HG02623 (cell line): ENCODE data around the gene SMCO4.
A peak's percentile ranks its signal among the peaks of the same experiment; 100 is the strongest.

Experiments
- ATAC-seq: cut with Tn5 transposase; IDR thresholded peaks from one replicate; pipeline ENCODE4 v1.9.1; 2021; ENCODE audit warnings: moderate library complexity; ENCODE audit not compliant: unreplicated experiment

The SMCO4 gene

GRCh38 chr11:93529707-93530467 is 13.3 kb downstream of the SMCO4 start:
- ATAC-seq, result peak; percentile 36

- ATAC-seq, result no peak
These were observed 14.2 kb downstream of the SMCO4 start for GRCh38 chr11:93528757-93529645.

GRCh38 chr11:93528252-93528651 is 14.9 kb downstream of the SMCO4 start:
- ATAC-seq, result no peak

GRCh38 chr11:93526641-93527583 is 16.3 kb downstream of the SMCO4 start:
- ATAC-seq, result no peak

GRCh38 chr11:93526346-93526633 is 16.9 kb downstream of the SMCO4 start:
- ATAC-seq, result no peak

DNA sequence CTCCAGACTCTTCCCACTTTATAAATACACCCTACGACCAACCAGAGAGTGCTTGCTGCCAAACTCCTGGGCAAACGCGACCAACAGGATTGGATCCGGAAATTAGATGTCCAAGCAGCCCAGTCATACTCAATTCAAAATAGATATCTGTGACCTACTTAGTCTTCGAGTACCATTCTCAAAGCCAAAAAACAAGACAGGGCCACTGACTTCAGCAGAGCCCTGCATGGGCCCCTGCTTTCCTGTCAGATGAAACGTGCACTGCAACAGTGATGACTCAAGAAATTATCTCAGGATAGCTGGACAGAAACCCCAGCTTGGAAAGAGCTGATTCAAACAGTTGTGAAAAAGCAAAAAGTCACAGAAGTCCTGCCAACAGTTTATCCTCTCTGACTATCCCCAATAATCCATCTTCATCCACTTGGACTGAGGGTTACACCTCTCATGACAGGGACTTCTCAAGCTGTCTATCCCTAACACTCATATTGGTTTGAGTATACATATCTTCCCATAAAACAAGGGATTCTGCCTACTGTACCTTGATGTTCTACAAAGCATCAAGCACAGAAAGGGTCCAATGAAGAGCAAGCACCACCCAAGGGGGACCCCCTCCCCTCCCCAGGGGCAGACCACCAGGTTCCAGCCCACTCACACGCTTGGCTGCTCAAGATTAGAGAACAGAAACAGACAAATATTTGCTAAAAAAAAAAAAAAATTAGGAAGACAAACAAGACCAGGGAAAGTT is 17.4 kb downstream of the SMCO4 start:
- no peak for ATAC-seq

GRCh38 chr11:93524858-93525257 is 18.3 kb downstream of the SMCO4 start:
- no peak for ATAC-seq

DNA sequence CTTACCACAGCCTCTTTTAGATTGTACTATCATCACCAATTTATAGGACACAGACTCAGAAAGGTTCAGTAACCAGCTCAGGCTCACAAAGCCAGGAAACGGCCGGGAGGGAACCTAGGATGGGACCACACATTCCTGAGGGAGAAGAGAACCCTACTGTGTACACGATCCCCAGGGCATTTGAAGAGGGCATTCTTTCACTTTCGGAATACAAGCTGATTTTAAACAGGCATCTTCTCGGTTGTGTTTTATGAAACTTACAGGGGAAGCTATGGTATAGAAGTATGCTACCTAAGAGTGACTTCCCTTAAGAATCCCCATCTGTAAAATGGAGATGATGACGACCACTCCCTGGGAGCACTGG is 19.0 kb downstream of the SMCO4 start:
- ATAC-seq, result peak; percentile 39

DNA sequence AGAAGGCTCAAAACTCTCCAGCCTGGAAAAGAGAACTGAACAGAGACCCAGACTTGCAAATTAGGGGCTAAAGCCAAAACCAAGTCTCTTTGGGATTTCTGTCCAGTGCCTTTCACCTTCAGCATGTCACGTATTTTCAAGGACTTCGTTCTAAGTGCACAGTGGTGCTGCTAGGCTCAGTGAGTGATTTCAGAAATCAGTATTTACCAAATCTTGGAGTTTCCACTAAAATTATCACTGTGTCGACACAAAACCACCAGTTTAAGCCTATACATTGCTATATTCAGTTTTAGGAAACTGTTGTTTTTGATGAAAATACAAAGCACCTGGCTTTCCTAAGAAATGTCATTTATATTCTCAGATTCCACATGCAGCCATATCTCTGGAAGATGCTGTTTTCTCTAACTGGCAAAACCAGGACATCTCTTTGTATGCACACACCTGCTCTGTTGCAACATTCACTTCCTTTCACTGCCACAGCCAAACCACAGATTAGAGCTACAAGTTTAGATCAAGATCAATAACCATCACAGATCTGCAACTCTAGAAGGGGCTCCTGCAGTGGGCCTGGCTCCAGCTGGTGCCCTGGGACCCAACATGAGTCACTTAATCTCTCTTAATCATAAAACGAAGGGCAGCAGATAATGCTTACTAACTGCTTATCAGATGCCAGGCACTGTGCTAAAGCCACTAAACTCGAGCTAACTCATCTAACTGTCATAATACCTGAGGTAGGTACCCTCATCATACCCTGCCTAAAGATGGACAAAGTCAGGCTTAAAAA is 22.3 kb downstream of the SMCO4 start:
- ATAC-seq, result no peak

DNA sequence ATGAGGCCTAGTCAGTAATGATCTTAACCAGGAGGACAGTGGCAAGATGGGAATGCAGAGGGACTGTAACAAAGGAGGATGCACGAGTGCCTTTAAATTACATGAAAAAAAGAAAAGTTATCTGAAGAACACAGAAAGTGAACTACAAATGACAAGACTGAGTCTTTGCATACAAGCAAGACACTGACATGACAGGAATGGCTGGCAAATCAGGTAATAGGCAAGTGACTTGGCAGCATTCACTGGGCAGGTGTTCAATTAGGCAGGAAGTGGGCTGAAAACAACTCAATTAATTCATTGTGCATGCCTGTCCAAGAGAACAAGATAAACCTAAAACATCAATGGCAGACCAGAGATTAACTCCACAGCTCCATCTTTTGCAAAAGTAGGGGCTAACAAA is 24.0 kb downstream of the SMCO4 start:
- no peak for ATAC-seq

DNA sequence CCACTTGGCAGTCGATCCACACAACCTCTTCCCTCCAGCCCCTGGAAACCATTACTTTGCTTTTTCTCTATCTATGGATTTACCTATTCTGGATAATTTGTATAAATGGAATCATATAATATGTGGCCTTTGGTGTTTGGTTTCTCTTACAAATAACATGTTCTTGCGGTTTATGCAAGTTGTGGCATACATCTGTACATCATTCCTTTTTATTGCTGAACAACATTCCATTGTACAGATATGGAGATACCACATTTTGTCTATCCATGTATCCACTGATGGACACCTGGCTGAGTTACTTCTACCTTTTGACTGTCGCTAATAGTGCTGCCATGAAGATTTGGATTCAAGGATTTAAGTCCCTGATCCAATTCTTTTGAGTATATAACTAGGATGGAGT is 25.1 kb downstream of the SMCO4 start:
- ATAC-seq, result no peak

GRCh38 chr11:93517611-93518010 is 25.6 kb downstream of the SMCO4 start:
- ATAC-seq, result no peak

DNA sequence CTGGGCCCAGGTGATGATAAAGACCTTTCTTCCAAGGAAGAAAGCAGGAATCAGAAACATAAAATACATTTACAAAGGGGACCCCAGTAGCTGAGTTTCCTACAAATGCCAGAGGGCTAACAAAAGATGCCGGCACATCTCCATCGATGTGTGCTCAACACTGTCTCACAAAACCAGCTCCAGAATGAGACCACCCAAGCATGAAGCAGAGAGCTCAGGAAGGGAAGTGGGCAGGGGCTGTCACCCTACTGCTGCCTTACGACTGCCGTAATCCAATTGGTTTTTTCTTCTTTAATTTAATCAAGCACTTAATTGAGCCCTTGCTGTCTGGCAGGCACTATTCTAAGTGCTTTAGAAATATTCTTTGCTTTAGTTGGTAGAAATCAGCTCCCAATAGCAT is 26.1 kb downstream of the SMCO4 start:
- ATAC-seq, result no peak

DNA sequence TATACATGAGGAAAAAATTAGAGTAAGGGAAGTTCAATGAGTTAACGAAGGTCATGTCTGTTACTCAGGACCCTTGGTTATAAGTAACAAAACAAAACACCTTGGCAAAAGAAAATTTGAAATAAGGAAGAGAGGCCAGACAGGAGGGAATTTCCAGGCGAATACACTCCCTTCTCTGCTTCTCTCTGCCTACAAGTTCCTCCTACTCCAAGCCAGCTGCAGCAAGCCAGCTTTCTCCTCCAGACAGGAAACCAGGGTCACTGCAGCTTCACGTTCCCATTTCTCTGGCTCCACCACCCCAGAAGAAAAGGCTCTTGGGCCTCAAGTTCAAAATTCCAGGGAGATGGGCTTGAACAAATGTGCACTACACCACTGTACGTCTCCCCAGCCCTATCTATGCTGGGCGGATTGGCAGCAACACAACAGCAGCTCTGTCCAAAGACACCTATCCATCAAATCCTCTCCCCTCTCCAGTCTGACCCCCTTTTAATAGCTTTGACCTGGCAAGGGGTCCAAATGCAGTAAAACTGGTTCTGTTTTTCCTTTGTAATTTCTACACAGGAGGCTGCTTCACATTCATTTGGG is 27.7 kb downstream of the SMCO4 start:
- no peak for ATAC-seq

- ATAC-seq, result no peak
These were observed 28.5 kb downstream of the SMCO4 start for GRCh38 chr11:93514712-93515111.

DNA sequence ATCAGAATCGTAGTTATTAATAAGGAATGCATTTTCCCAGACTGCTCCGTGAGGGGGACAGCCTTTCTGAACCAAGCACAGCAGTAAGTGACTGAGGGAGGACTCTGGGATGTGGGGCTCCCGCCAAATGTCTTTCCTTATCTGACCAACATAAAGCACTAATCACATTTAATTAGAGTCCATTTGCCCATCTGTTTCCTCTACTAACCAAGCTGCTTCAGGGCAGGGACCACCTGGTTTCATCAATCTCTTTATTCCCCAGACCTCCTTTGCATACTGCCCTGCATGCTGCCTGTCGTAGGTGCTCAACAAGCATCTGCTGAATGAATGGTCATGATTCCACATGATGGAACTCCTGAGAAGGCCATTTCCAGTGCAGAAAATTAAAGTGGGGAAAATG is 29.4 kb downstream of the SMCO4 start:
- no peak for ATAC-seq

DNA sequence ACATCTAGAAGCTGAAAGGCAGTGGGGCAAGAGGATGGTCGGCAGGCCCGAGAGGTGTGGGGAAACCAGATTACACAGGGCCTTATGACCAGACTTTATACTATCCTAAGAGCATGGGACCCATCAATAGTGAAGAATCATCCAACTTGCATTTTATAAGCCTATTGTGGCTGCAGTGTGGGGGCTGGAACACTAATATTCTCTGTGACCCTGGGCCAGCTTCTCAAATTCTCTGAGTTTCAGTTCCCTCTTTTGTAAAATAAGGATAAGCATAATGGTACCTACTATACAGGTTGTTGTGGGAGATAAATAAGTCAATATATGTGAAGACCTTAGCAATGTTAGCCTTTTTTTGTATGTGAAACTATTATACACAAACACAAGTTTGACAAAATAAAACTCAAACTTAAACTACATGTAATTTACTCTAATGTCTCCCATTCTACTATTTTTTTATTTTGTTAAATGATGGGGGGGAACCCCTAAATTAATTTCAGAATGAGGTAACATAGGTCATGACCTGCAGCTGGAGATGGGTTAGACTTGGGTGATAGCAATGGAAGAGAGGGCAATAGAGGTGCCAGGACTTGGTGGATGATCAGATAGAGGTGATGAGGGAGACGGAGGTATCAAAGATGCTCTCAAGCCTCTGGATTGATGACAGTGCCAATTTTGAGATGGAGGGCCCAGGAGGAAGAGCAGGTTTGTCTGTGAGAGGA is 30.1 kb downstream of the SMCO4 start:
- peak; percentile 53 for ATAC-seq

- ATAC-seq, result peak; percentile 79
These were observed 31.1 kb downstream of the SMCO4 start for GRCh38 chr11:93512073-93512475.
